Natural killer cell (primary cell): ENCODE results near the gene ELFN2. TPM values are rescaled to one million over a fixed set of nuclear protein-coding genes. Genes with fewer than 3 reads are reported as not detected.

Experiments
- ATAC-seq, 3 donors: fragments of 150-1000 bp in 2 of 3; fragments of 200-7000 bp in 1 of 3; cut with Tn5 transposase; 1 replicate in 1 of 3; 2 replicates in 2 of 3; pipeline ENCODE4 v1.10.0; 2021; ENCODE audit warnings: mild to moderate bottlenecking in 2 of 3, moderate library complexity in 2 of 3
- DNase-seq, 2 donors: peaks; one replicate each; pipeline versions ENCODE4 v3.0.0 to v3.0.0-alpha.2; 2013 to 2021; ENCODE audit warnings: mixed read lengths in 1 of 2
- H3K27ac ChIP-seq: one replicate; pipeline ENCODE4 v1.5.1; 2013; ENCODE audit warnings: mild to moderate bottlenecking, low read length
- H3K27me3 ChIP-seq: one replicate; pipeline ENCODE4 v1.6.1; 2013; ENCODE audit warnings: low read length; ENCODE audit not compliant: control insufficient read depth, insufficient read depth
- H3K36me3 ChIP-seq: one replicate; pipeline ENCODE4 v1.6.1; 2013; ENCODE audit warnings: low read length; ENCODE audit not compliant: control insufficient read depth, insufficient read depth
- H3K4me1 ChIP-seq: one replicate; pipeline ENCODE4 v1.6.1; 2013; ENCODE audit warnings: low read length; ENCODE audit not compliant: control insufficient read depth, insufficient read depth
- H3K4me3 ChIP-seq: one replicate; pipeline ENCODE4 v1.5.1; 2013; ENCODE audit warnings: low read length
- H3K9me3 ChIP-seq: one replicate; pipeline ENCODE4 v1.6.1; 2013; ENCODE audit warnings: low read length; ENCODE audit not compliant: control insufficient read depth, insufficient read depth
- H3K27ac Mint-ChIP-seq, 2 donors: one replicate each; pipeline ENCODE4 v1.8.0; 2022; ENCODE audit warnings: mild to moderate bottlenecking in 2 of 2, mixed read lengths in 2 of 2, moderate library complexity in 1 of 2
- H3K27me3 Mint-ChIP-seq, 2 donors: one replicate each; pipeline ENCODE4 v1.8.0; 2022; ENCODE audit warnings: low read depth in 2 of 2, mixed read lengths in 2 of 2
- H3K36me3 Mint-ChIP-seq: one replicate; pipeline ENCODE4 v1.8.0; 2022; ENCODE audit warnings: mixed read lengths
- H3K4me1 Mint-ChIP-seq, 2 donors: one replicate each; pipeline ENCODE4 v1.8.0; 2022; ENCODE audit warnings: mixed read lengths in 2 of 2
- H3K4me3 Mint-ChIP-seq: one replicate; pipeline ENCODE4 v1.8.0; 2022; ENCODE audit warnings: mild to moderate bottlenecking, moderate library complexity, mixed read lengths
- H3K9me3 Mint-ChIP-seq, 2 donors: one replicate each; pipeline ENCODE4 v1.8.0; 2022; ENCODE audit warnings: mixed read lengths in 2 of 2
- WGBS: methylation state at CpG from one replicate; pipeline ENCODE4 v1.1.7; 2013; ENCODE audit warnings: missing lambda C conversion rate; ENCODE audit not compliant: insufficient coverage; 5-methylcytosine and 5-hydroxymethylcytosine counted together
- intact Hi-C: fragments of 100-400 bp; cut with micrococcal nuclease; formaldehyde crosslinking; loops from one replicate; pipeline ENCODE4 v1.14.2; 2022
- total RNA-seq, 4 donors: library from RNA; stranded (reverse); fragments of 120-200 nt in 1 of 4; gene quantifications; one replicate each; pipeline versions ENCODE4 v1.2.3 to v1.2.4, GENCODE V29; 2013 to 2022
- TF ChIP-seq, protein P1 (sequence below): fragments of 200-600 bp; IDR thresholded peaks from one replicate; pipeline ENCODE4 v1.8.0; 2022; ENCODE audit warnings: antibody characterized with exemption

Gene ELFN2
- total RNA-seq, 3 donors from 2014 or later (not counting 1 experiment from before 2014, with no cell fraction given) = 0.33 to 0.49 (median 0.36) TPM

DNA sequence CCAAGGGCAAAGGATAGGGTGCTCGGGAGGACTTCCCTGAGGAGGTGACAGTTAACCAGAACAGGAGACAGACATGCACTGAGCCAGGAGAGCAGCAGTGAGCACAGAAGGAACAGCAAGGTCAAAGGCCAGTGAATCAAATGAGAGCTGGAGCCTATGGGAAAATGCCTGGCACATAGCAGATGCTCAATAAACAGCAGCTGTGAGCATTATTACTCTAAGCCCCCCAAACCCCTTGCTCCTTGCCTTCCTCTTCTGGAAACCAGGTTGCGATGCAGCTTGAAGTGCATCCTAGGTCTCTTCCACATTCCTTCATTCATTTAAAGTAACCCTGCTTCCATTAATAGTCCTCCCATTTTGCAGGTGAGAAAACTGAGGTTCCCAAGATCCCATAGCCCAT, 13.0 kb downstream of the ELFN2 start:
- no peak overlapping the region for H3K4me3 Mint-ChIP-seq
- no peaks in the 10 kb centered on the region for H3K36me3 Mint-ChIP-seq
- Histone ChIP-seq H3K4me1 (peaks cover 40% of the 10 kb centered on the region), H3K27me3 (peaks cover 29% of the 10 kb centered on the region), H3K9me3 (no peaks in the 10 kb centered on the region), H3K36me3 (no peaks in the 10 kb centered on the region), H3K27ac (no peak overlapping the region), H3K4me3 (no peak overlapping the region)
- ATAC-seq (no peak), DNase-seq (no peak)
- TF ChIP-seq, protein P1, sequence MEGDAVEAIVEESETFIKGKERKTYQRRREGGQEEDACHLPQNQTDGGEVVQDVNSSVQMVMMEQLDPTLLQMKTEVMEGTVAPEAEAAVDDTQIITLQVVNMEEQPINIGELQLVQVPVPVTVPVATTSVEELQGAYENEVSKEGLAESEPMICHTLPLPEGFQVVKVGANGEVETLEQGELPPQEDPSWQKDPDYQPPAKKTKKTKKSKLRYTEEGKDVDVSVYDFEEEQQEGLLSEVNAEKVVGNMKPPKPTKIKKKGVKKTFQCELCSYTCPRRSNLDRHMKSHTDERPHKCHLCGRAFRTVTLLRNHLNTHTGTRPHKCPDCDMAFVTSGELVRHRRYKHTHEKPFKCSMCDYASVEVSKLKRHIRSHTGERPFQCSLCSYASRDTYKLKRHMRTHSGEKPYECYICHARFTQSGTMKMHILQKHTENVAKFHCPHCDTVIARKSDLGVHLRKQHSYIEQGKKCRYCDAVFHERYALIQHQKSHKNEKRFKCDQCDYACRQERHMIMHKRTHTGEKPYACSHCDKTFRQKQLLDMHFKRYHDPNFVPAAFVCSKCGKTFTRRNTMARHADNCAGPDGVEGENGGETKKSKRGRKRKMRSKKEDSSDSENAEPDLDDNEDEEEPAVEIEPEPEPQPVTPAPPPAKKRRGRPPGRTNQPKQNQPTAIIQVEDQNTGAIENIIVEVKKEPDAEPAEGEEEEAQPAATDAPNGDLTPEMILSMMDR = no peak
- WGBS = 94% methylated on average over 2 of the region's 2 CpGs
- H3K27me3 Mint-ChIP-seq = peaks cover 37 to 43% of the 10 kb centered on the region in 2 donors
- H3K9me3 Mint-ChIP-seq = no peaks in the 10 kb centered on the region
- intact Hi-C loops = no loop called here
- no peak overlapping the region for H3K27ac Mint-ChIP-seq
- peaks cover 18 to 33% of the 10 kb centered on the region in 2 donors for H3K4me1 Mint-ChIP-seq

DNA sequence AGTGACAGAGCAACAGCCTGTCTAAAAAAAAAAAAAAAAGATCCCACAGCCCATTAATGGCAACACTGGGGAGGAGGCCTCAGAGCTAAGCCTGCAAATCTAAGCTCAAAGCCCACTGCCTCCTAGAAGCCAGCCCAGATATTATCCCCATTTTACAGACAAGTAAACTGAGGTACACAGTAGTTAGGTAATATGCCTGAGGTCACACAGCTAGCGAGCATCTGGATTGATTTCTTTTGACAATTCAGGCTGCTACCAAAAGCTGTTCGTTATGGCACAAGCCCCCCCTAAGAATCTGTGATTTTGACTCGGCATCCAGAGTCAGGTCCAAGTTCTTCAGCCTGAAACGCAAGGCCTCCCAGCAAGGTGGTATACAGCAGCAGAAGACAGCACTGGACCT, 13.7 kb downstream of the ELFN2 start:
- peaks cover 29 to 36% of the 10 kb centered on the region in 2 donors for H3K27me3 Mint-ChIP-seq
- intact Hi-C loops = no loop called here
- WGBS = 89% methylated on average over 4 of the region's 4 CpGs
- H3K36me3 Mint-ChIP-seq = no peaks in the 10 kb centered on the region
- H3K4me1 Mint-ChIP-seq = peaks cover 15 to 25% of the 10 kb centered on the region in 2 donors
- H3K9me3 Mint-ChIP-seq = no peaks in the 10 kb centered on the region
- H3K27ac Mint-ChIP-seq = no peak overlapping the region
- DNase-seq = no peak
- H3K4me3 Mint-ChIP-seq = no peak overlapping the region
- peaks cover 40% of the 10 kb centered on the region for H3K4me1 ChIP-seq
- H3K4me3 ChIP-seq = no peak overlapping the region
- ATAC-seq = no peak
- no peaks in the 10 kb centered on the region for H3K36me3 ChIP-seq
- H3K27ac ChIP-seq = no peak overlapping the region
- H3K9me3 ChIP-seq = no peaks in the 10 kb centered on the region
- TF ChIP-seq, protein P1 = no peak
- H3K27me3 ChIP-seq = peaks cover 22% of the 10 kb centered on the region

DNA sequence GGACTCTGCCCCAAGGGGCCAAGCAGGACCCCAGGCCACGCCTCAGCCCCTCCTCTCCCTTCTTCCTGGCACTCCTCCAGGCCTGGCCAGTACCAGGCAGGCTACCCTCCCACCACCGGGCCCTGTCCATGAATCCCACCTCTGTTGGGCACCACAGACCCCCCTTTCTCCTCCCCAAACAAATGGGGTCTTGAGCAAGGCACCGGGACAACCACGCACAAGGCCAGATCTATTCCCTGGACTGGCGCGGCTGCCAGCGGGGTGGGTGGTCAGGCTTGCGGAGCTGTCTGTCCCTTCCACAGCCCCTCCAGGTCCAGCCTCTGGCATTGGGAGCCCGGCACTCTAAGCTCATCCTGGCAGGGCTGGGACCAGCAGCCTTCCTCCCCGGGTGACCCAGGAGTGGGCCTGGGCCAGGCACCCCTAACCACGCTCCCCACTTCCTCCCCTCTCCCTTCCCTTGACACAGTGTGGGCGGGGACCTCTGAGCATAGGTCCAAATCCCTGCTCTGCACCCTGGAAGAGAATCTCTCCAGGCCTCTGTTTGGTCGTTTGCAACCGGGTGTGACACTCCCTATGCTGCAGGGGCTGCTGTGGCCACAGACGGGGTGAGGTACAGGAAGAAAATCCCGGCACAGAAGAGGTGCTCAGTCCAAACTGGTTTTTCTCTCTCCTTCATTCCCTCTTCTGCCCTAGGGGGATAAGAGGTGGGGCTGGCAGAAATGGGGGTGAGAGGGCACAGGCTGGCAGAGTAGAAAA, 14.6 kb downstream of the ELFN2 start:
- 57% methylated on average over 16 of the region's 16 CpGs for WGBS
- intact Hi-C loops = no loop called here
- TF ChIP-seq, protein P1 = no peak
- no peaks in the 10 kb centered on the region for H3K9me3 Mint-ChIP-seq
- no peak for DNase-seq
- ATAC-seq = no peak
- H3K9me3 ChIP-seq = no peaks in the 10 kb centered on the region
- no peak overlapping the region for H3K27ac Mint-ChIP-seq
- H3K4me3 ChIP-seq = no peak overlapping the region
- H3K4me3 Mint-ChIP-seq = no peak overlapping the region
- no peak overlapping the region for H3K27ac ChIP-seq
- H3K27me3 ChIP-seq = peaks cover 16% of the 10 kb centered on the region
- peaks cover 40% of the 10 kb centered on the region for H3K4me1 ChIP-seq
- H3K27me3 Mint-ChIP-seq = peaks cover 21 to 29% of the 10 kb centered on the region in 2 donors
- H3K4me1 Mint-ChIP-seq = peaks cover 15 to 24% of the 10 kb centered on the region in 2 donors
- H3K36me3 Mint-ChIP-seq = no peaks in the 10 kb centered on the region
- H3K36me3 ChIP-seq = no peaks in the 10 kb centered on the region

DNA sequence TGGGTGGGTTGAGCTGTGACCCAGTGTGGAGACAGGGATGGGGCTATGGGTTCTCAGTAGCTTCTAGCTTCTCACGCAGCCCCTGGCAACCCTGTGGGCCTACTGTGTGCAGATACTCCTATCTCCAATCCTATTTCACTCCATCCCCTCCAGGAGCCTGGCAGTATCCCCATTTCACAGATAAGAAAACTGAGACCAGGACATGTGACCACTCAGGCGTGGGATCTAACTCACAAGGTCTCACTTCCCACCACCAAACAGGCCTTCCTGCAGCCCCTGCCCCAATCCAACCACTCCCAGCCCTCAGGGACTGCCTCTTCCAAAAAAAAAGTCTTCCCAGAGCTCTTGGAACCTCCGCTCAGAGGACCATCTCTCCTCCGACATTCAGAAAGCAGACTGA, 15.6 kb downstream of the ELFN2 start:
- no peaks in the 10 kb centered on the region for H3K9me3 Mint-ChIP-seq
- WGBS = 88% methylated on average over 4 of the region's 4 CpGs
- no peak overlapping the region for H3K27ac ChIP-seq
- H3K9me3 ChIP-seq = no peaks in the 10 kb centered on the region
- peaks cover 12 to 22% of the 10 kb centered on the region in 2 donors for H3K27me3 Mint-ChIP-seq
- no peak for DNase-seq
- H3K4me1 Mint-ChIP-seq = peaks cover 9 to 17% of the 10 kb centered on the region in 2 donors
- no peaks in the 10 kb centered on the region for H3K36me3 ChIP-seq
- TF ChIP-seq, protein P1 = no peak
- H3K36me3 Mint-ChIP-seq = no peaks in the 10 kb centered on the region
- no peak overlapping the region for H3K4me3 Mint-ChIP-seq
- H3K27ac Mint-ChIP-seq = no peak overlapping the region
- peaks cover 9% of the 10 kb centered on the region for H3K27me3 ChIP-seq
- H3K4me1 ChIP-seq = peaks cover 34% of the 10 kb centered on the region
- intact Hi-C loops = no loop called here
- H3K4me3 ChIP-seq = no peak overlapping the region
- ATAC-seq = no peak
